ENCODE results near the gene TCF7L2.

The TCF7L2 gene

GRCh38 chr10:113127901-113128283, 177.8 kb downstream of the TCF7L2 start:
- FAIRE-seq, result no peak

- FAIRE-seq, result no peak
Measured at GRCh38 chr10:113128450-113129070, 178.5 kb downstream of the TCF7L2 start.

- no peak for FAIRE-seq
Measured at GRCh38 chr10:113129117-113129516, 179.1 kb downstream of the TCF7L2 start.

GRCh38 chr10:113130014-113130641, 180.1 kb downstream of the TCF7L2 start:
- FAIRE-seq, result no peak

- FAIRE-seq, result no peak
Measured at GRCh38 chr10:113131613-113132261, 181.7 kb downstream of the TCF7L2 start.

- FAIRE-seq, result no peak
Measured at GRCh38 chr10:113132591-113133121, 182.6 kb downstream of the TCF7L2 start.

- no peak for FAIRE-seq
Measured at GRCh38 chr10:113133497-113134115, 183.6 kb downstream of the TCF7L2 start.

GRCh38 chr10:113135025-113135424, 185.0 kb downstream of the TCF7L2 start:
- FAIRE-seq, result no peak

GRCh38 chr10:113137941-113138685, 188.1 kb downstream of the TCF7L2 start:
- FAIRE-seq, result no peak

- FAIRE-seq, result no peak
Measured at GRCh38 chr10:113138937-113139585, 189.0 kb downstream of the TCF7L2 start.

- no peak for FAIRE-seq
Measured at GRCh38 chr10:113139699-113140098, 189.7 kb downstream of the TCF7L2 start.

GRCh38 chr10:113140143-113141011, 190.3 kb downstream of the TCF7L2 start:
- FAIRE-seq, result no peak

- no peak for FAIRE-seq
Measured at GRCh38 chr10:113142601-113143362, 192.7 kb downstream of the TCF7L2 start.

- FAIRE-seq, result no peak
Measured at GRCh38 chr10:113144576-113144975, 194.5 kb downstream of the TCF7L2 start.

- no peak for FAIRE-seq
Measured at GRCh38 chr10:113148071-113148825, 198.2 kb downstream of the TCF7L2 start.

- no peak for FAIRE-seq
Measured at GRCh38 chr10:113148901-113149300, 198.9 kb downstream of the TCF7L2 start.

- no peak for FAIRE-seq
Measured at GRCh38 chr10:113149626-113150025, 199.6 kb downstream of the TCF7L2 start.

GRCh38 chr10:113151190-113151666, 201.2 kb downstream of the TCF7L2 start:
- no peak for FAIRE-seq

GRCh38 chr10:113153493-113154102, 203.6 kb downstream of the TCF7L2 start:
- no peak for FAIRE-seq
